PC-9 (cell line): ENCODE measurements around the gene THBS1. TPM values are rescaled to one million over a fixed set of nuclear protein-coding genes. Genes with fewer than 3 reads are reported as not detected.

Experiments used
- BruUV-seq: library from RNA; stranded (reverse); fragments of 400-500 nt; replicated peaks from 2 replicates; lab custom pipeline; 2021; lab: Mats Ljungman, UMichigan
- CTCF ChIA-PET: fragments of 300-600 bp; sonication (Branson Sonifier 250); formaldehyde crosslinking; loops from one replicate; lab custom pipeline; 2022; ENCODE audit warnings: antibody characterized with exemption; lab: Charles Lee
- POLR2A ChIA-PET: fragments of 300-600 bp; sonication (Branson Sonifier 250); formaldehyde crosslinking; loops from one replicate; lab custom pipeline; 2022; ENCODE audit warnings: antibody characterized with exemption; ENCODE audit not compliant: unreplicated experiment; lab: Charles Lee
- DNase-seq, 2 experiments: peaks; one replicate each; pipeline versions ENCODE4 v3.0.0 to v3.0.0-alpha.2; 2015 to 2022; ENCODE audit warnings: mixed read lengths in 1 of 2
- H2AFZ ChIP-seq: fragments of 200-600 bp; sonication (generic); 2 replicates; pipeline ENCODE4 v1.8.1; 2017; ENCODE audit warnings: antibody characterized with exemption
- H3F3A ChIP-seq: fragments of 200-600 bp; sonication (generic); 2 replicates; pipeline ENCODE4 v1.8.1; 2017; ENCODE audit warnings: antibody characterized with exemption, mild to moderate bottlenecking, low read depth; ENCODE audit not compliant: insufficient read depth
- H3K27ac ChIP-seq: fragments of 200-600 bp; sonication (generic); 2 replicates; pipeline ENCODE4 v1.6.1; 2016; ENCODE audit warnings: mixed run types
- H3K27me3 ChIP-seq: fragments of 200-600 bp; sonication (generic); 2 replicates; pipeline ENCODE4 v1.6.1; 2016; ENCODE audit warnings: low read depth, mixed run types; ENCODE audit not compliant: insufficient read depth
- H3K36me3 ChIP-seq: fragments of 200-600 bp; sonication (generic); 2 replicates; pipeline ENCODE4 v1.6.1; 2016; ENCODE audit warnings: low read depth, mixed run types
- H3K4me1 ChIP-seq: fragments of 200-600 bp; sonication (generic); replicated peaks from 2 replicates; pipeline ENCODE4 v1.6.1; 2016; ENCODE audit warnings: mixed run types; ENCODE audit not compliant: insufficient read depth
- H3K4me2 ChIP-seq: fragments of 200-600 bp; sonication (generic); 2 replicates; pipeline ENCODE4 v1.6.1; 2017; ENCODE audit warnings: mixed run types
- H3K4me3 ChIP-seq: fragments of 200-600 bp; sonication (generic); 2 replicates; pipeline ENCODE4 v1.6.1; 2016; ENCODE audit warnings: mixed run types
- H3K79me2 ChIP-seq: fragments of 200-600 bp; sonication (generic); 2 replicates; pipeline ENCODE4 v1.6.1; 2017; ENCODE audit warnings: low read depth, mixed run types
- H3K9me2 ChIP-seq: fragments of 200-600 bp; sonication (generic); 2 replicates; pipeline ENCODE4 v1.8.1; 2017; ENCODE audit warnings: mild to moderate bottlenecking; ENCODE audit not compliant: insufficient read depth
- H3K9me3 ChIP-seq: fragments of 200-600 bp; sonication (generic); 2 replicates; pipeline ENCODE4 v1.8.1; 2016; ENCODE audit warnings: low read depth; ENCODE audit not compliant: insufficient read depth
- H4K20me1 ChIP-seq: fragments of 200-600 bp; sonication (generic); 2 replicates; pipeline ENCODE4 v1.8.1; 2017; ENCODE audit not compliant: insufficient read depth
- CTCF ChIP-seq: fragments of 200-600 bp; sonication (generic); conservative IDR thresholded peaks from 2 replicates; pipeline ENCODE4 v1.6.1; 2017; ENCODE audit warnings: mixed run types, antibody characterized with exemption, mild to moderate bottlenecking, moderate library complexity
- EZH2 ChIP-seq: fragments of 200-600 bp; sonication (generic); IDR thresholded peaks from 2 replicates; pipeline ENCODE4 v1.8.0; 2017; ENCODE audit warnings: antibody characterized with exemption, low read depth
- intact Hi-C: fragments of 100-400 bp; cut with micrococcal nuclease; formaldehyde crosslinking; loops from one replicate; pipeline ENCODE4 v1.10.0; 2022; ENCODE audit not compliant: unreplicated experiment
- total RNA-seq: library from RNA; stranded (reverse); gene quantifications from 2 replicates; pipeline ENCODE4 v1.2.3, GENCODE V29; 2021

THBS1 gene
- total RNA-seq, 1 experiment from 2014 or later: 406 TPM

- CTCF ChIA-PET: interaction anchor here (0.5 kb wide), 1 partner anchor 54 kb away, joined by 5 read pairs; no protein-coding TSS in a partner anchor
- 0 out of 2 replicates have a peak, but pooled peaks cover 5% of the 10 kb centered on the region for H3K4me1 ChIP-seq
- no peak overlapping the region for H3K4me2 ChIP-seq
Observed at GRCh38 chr15:39629906-39630305, 49.0 kb downstream of the THBS1 start.

GRCh38 chr15:39631357-39631756, 50.5 kb downstream of the THBS1 start:
- no peaks in the 10 kb centered on the region for H3F3A ChIP-seq
- H3K27ac ChIP-seq: no peak overlapping the region
- no peaks in the 10 kb centered on the region for H3K27me3 ChIP-seq
- no peak overlapping the region for H3K4me2 ChIP-seq
- H3K79me2 ChIP-seq: no peaks in the 10 kb centered on the region
- H4K20me1 ChIP-seq: no peaks in the 10 kb centered on the region
- H3K9me3 ChIP-seq: no peaks in the 10 kb centered on the region
- DNase-seq: no peak
- ChIA-PET POLR2A (interaction anchor here (0.7 kb wide), 1 partner anchor 195 kb away, joined by 9 read pairs; no protein-coding TSS in a partner anchor), CTCF (interaction anchor here (0.7 kb wide), 1 partner anchor 97 kb away, joined by 3 read pairs; no protein-coding TSS in a partner anchor)
- no peaks in the 10 kb centered on the region for H3K9me2 ChIP-seq
- no peak overlapping the region for H2AFZ ChIP-seq
- intact Hi-C loops: no loop called here
- no peaks in the 10 kb centered on the region for H3K4me1 ChIP-seq
- no peaks in the 10 kb centered on the region for H3K36me3 ChIP-seq
- BruUV-seq: no TSS peak
- TF ChIP-seq CTCF: no peak
- H3K4me3 ChIP-seq: no peak overlapping the region

More at GRCh38 chr15:39629906-39630305, 49.0 kb downstream of the THBS1 start:
- Histone ChIP-seq H3K36me3 (no peaks in the 10 kb centered on the region), H3K27ac (no peak overlapping the region), H3K9me3 (no peaks in the 10 kb centered on the region), H3K9me2 (no peaks in the 10 kb centered on the region), H3K27me3 (no peaks in the 10 kb centered on the region), H4K20me1 (no peaks in the 10 kb centered on the region), H3K4me3 (no peak overlapping the region), H3F3A (peaks cover 4% of the 10 kb centered on the region; the same call in 1 of the 2 replicates), H2AFZ (no peak overlapping the region), H3K79me2 (no peaks in the 10 kb centered on the region)
- no peak for DNase-seq
- TF ChIP-seq EZH2 (no peak), CTCF (no peak)
- POLR2A ChIA-PET: interaction anchor here (0.5 to 0.7 kb wide), 2 partner anchors 123 to 339 kb away, joined by 4 to 5 read pairs; no protein-coding TSS in a partner anchor
- BruUV-seq: no TSS peak
- intact Hi-C loops: no loop called here

DNA sequence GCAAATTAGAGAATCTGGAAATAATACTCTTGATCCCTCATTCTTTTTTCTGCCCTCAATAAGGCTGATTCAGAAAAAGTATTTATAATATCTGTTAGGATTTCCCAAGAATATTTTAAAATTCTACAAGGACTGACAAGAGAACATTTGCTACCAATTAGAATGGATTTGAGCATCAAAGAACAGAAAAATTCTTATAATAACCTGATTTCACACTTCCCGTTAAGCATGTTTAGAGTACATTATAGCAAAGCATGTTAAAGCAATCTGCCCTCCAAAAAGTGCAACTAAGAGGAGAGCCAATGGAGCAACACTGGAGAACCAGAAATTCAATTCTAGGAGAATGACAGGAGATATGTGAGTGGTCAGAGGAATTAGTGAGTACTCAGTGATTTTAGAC, 57.2 kb downstream of the THBS1 start:
- Histone ChIP-seq H4K20me1 (no peaks in the 10 kb centered on the region), H3K79me2 (no peaks in the 10 kb centered on the region), H3K4me2 (no peak overlapping the region), H3K9me2 (no peaks in the 10 kb centered on the region), H3K9me3 (no peaks in the 10 kb centered on the region), H3K27ac (no peak overlapping the region), H2AFZ (no peak overlapping the region), H3K4me1 (peaks cover 29% of the 10 kb centered on the region), H3K4me3 (no peak overlapping the region), H3K36me3 (no peaks in the 10 kb centered on the region), H3F3A (peaks cover 20% of the 10 kb centered on the region), H3K27me3 (no peaks in the 10 kb centered on the region)
- TF ChIP-seq CTCF: no peak
- no peak for TF ChIP-seq EZH2
- ChIA-PET POLR2A (no interaction called here), CTCF (no interaction called here)
- DNase-seq: no peak
- intact Hi-C loops: no loop called here
- BruUV-seq: no TSS peak
